A673 (cell line): ENCODE data around the gene RFT1. TPM values are rescaled to one million over a fixed set of nuclear protein-coding genes. Genes with fewer than 3 reads are reported as not detected.

ENCODE experiments used
- BruUV-seq: library from RNA; stranded (reverse); fragments of 400-500 nt; replicated peaks from 2 replicates; lab custom pipeline; 2021; lab: Mats Ljungman, UMichigan
- CTCF ChIA-PET: fragments of 300-600 bp; sonication (Branson Sonifier 250); formaldehyde crosslinking; loops from one replicate; lab custom pipeline; 2022; ENCODE audit warnings: antibody characterized with exemption; lab: Charles Lee
- POLR2A ChIA-PET: fragments of 300-600 bp; sonication (Branson Sonifier 250); formaldehyde crosslinking; loops from one replicate; lab custom pipeline; 2022; ENCODE audit warnings: antibody characterized with exemption; ENCODE audit not compliant: low non-redundant PET; lab: Charles Lee
- DNase-seq: peaks from one replicate; pipeline ENCODE4 v3.0.0-alpha.2; 2015; ENCODE audit warnings: low spot score
- H3K27ac ChIP-seq: fragments of 200-600 bp; sonication (generic); 2 replicates; pipeline ENCODE4 v1.5.1; 2016; ENCODE audit warnings: mixed run types, low read depth, mild to moderate bottlenecking, mixed read lengths, antibody characterized with exemption, low read length; ENCODE audit not compliant: poor library complexity, severe bottlenecking
- H3K27me3 ChIP-seq: fragments of 200-600 bp; sonication (generic); replicated peaks from 2 replicates; pipeline ENCODE4 v1.6.1; 2017; ENCODE audit warnings: mixed run types, low read depth, mild to moderate bottlenecking, mixed read lengths, antibody characterized with exemption, low read length; ENCODE audit not compliant: insufficient read depth, poor library complexity
- H3K36me3 ChIP-seq: fragments of 200-600 bp; sonication (generic); 2 replicates; pipeline ENCODE4 v1.6.1; 2016; ENCODE audit warnings: mixed run types, mild to moderate bottlenecking, mixed read lengths, antibody characterized with exemption, low read length; ENCODE audit not compliant: insufficient read depth, poor library complexity, severe bottlenecking
- H3K4me1 ChIP-seq: fragments of 200-600 bp; sonication (generic); 2 replicates; pipeline ENCODE4 v1.6.1; 2017; ENCODE audit warnings: mixed run types, mild to moderate bottlenecking, mixed read lengths, antibody characterized with exemption, low read length; ENCODE audit not compliant: insufficient read depth, poor library complexity, severe bottlenecking
- H3K4me3 ChIP-seq: fragments of 200-600 bp; sonication (generic); 2 replicates; pipeline ENCODE4 v1.5.1; 2016; ENCODE audit warnings: low read depth, mixed run types, mild to moderate bottlenecking, mixed read lengths, low read length; ENCODE audit not compliant: poor library complexity, severe bottlenecking
- H3K9me3 ChIP-seq: fragments of 200-600 bp; sonication (generic); 2 replicates; pipeline ENCODE4 v1.6.1; 2016; ENCODE audit warnings: mixed run types, low read depth, mild to moderate bottlenecking, mixed read lengths, antibody characterized with exemption, low read length; ENCODE audit not compliant: poor library complexity, severe bottlenecking
- CTCF ChIP-seq: fragments of 300-800, 200-600 bp; sonication (generic); conservative IDR thresholded peaks from 2 replicates; pipeline ENCODE4 v1.5.1; 2017; ENCODE audit warnings: low read depth, mild to moderate bottlenecking, antibody characterized with exemption, low read length, moderate library complexity, mixed read lengths
- EZH2 ChIP-seq: fragments of 200-600 bp; sonication (generic); IDR thresholded peaks from 2 replicates; pipeline ENCODE4 v1.6.1; 2017; ENCODE audit warnings: borderline replicate concordance, low read depth, mild to moderate bottlenecking, mixed read lengths, antibody characterized with exemption, low read length; ENCODE audit not compliant: poor library complexity, severe bottlenecking
- intact Hi-C: fragments of 100-400 bp; cut with micrococcal nuclease; formaldehyde crosslinking; loops from one replicate; pipeline ENCODE4 v1.10.0; 2022; ENCODE audit not compliant: unreplicated experiment
- total RNA-seq: library from RNA; stranded (reverse); gene quantifications from 2 replicates; pipeline ENCODE4 v1.2.3, GENCODE V29; 2021

The RFT1 gene
- total RNA-seq, 1 experiment from 2014 or later: 16.7 TPM

- CTCF ChIA-PET: no interaction called here
- Histone ChIP-seq H3K27me3 (no peaks in the 10 kb centered on the region), H3K36me3 (no peaks in the 10 kb centered on the region), H3K4me3 (no peak overlapping the region), H3K27ac (no peak overlapping the region), H3K9me3 (no peaks in the 10 kb centered on the region), H3K4me1 (no peaks in the 10 kb centered on the region)
- BruUV-seq: no TSS peak
- POLR2A ChIA-PET: no interaction called here
- TF ChIP-seq CTCF: no peak
- TF ChIP-seq EZH2: no peak
- no peak for DNase-seq
- intact Hi-C loops: no loop called here
These were observed 12.8 kb upstream of the RFT1 start for GRCh38 chr3:53142986-53143385.

- Histone ChIP-seq H3K36me3 (no peaks in the 10 kb centered on the region), H3K27ac (no peak overlapping the region), H3K4me3 (no peak overlapping the region), H3K27me3 (no peaks in the 10 kb centered on the region), H3K4me1 (no peaks in the 10 kb centered on the region), H3K9me3 (no peaks in the 10 kb centered on the region)
- no peak for DNase-seq
- ChIA-PET CTCF (no interaction called here), POLR2A (no interaction called here)
- intact Hi-C loops: no loop called here
- TF ChIP-seq CTCF (no peak), EZH2 (no peak)
- no TSS peak for BruUV-seq
These were observed 10.9 kb upstream of the RFT1 start for GRCh38 chr3:53140847-53141845.

- TF ChIP-seq EZH2 (no peak), CTCF (no peak)
- ChIA-PET POLR2A (no interaction called here), CTCF (no interaction called here)
- DNase-seq: no peak
- Histone ChIP-seq H3K27ac (no peak overlapping the region), H3K4me3 (no peak overlapping the region), H3K9me3 (no peaks in the 10 kb centered on the region), H3K4me1 (no peaks in the 10 kb centered on the region), H3K27me3 (no peaks in the 10 kb centered on the region), H3K36me3 (no peaks in the 10 kb centered on the region)
- BruUV-seq: no TSS peak
- intact Hi-C loops: no loop called here
These were observed 9.9 kb upstream of the RFT1 start for GRCh38 chr3:53139906-53140846.
